HL-60/S4 treated with phorbol 12-myristate 13-acetate at 8.2 ng/mL for 4 days and 3 days (cell line): Measurements from ENCODE around the gene TMEM123.

Experiments used
- in situ Hi-C: fragments of 300-500 bp; cut with MboI; formaldehyde crosslinking; loops from 2 replicates; pipeline ENCODE4 v1.15.0; 2022; ENCODE audit warnings: low sequenced_read_pairs

TMEM123 gene

GRCh38 chr11:102452461-102453301, at the start of gene TMEM123:
TSS of gene TMEM123 (minus strand) at chr11:102452765. CDS start at chr11:102452623, 142 bp downstream.
- in situ Hi-C loops: no loop called here

GRCh38 chr11:102500829-102501228, 48.3 kb upstream of the TMEM123 start:
- in situ Hi-C loops: no loop called here

DNA sequence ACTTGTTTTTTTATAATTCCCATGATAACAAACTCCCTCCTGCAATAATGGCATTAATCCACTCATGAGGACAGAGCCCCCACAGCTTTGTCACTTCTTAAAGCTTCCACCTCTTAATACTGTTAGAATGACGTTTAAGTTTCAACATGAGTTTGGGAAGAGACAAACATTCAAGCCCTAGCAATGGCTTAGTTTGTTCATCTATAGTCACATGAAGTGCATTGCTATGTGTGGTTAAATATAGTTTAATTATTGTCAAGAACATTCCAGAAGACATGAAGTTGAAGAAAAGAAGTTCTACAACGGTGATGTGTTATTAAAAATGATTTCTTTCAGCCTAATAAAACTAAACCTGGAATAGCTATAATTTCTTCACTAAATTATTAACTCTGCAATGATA, 47.4 kb upstream of the TMEM123 start:
- in situ Hi-C loops: loop anchor here (25.0 kb wide), 1 partner anchor 113 kb away; no protein-coding TSS in a partner anchor

DNA sequence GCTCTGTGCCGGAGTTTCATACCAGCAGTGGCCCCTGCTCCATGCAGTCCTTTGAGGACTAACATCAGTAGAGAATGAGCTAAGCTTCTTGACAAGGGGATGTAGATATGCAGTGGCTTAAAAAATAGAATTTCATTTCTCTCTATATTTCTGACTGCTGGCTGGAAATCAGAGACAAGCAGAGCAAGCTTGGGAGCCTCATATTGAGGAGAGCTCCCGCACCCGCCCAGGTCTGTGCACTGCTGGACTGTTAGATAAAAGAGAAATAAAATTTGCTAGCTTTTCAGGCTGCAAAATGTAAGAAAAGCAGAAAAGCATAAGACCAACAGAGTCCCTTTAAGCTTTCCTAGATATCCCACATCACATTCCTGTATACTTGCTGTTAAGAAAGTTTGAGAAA, 46.6 kb upstream of the TMEM123 start:
- in situ Hi-C loops: loop anchor here (25.0 kb wide), 1 partner anchor 112 kb away; no protein-coding TSS in a partner anchor

- in situ Hi-C loops: loop anchor here (25.0 kb wide), 1 partner anchor 110 kb away; no protein-coding TSS in a partner anchor
These were observed 44.5 kb upstream of the TMEM123 start for GRCh38 chr11:102497061-102497460.

GRCh38 chr11:102495161-102496042, 42.8 kb upstream of the TMEM123 start:
- in situ Hi-C loops: loop anchor here (25.0 kb wide), 1 partner anchor 108 kb away; no protein-coding TSS in a partner anchor

- in situ Hi-C loops: loop anchor here (25.0 kb wide), 1 partner anchor 107 kb away; no protein-coding TSS in a partner anchor
These were observed 41.7 kb upstream of the TMEM123 start for GRCh38 chr11:102494216-102494615.

DNA sequence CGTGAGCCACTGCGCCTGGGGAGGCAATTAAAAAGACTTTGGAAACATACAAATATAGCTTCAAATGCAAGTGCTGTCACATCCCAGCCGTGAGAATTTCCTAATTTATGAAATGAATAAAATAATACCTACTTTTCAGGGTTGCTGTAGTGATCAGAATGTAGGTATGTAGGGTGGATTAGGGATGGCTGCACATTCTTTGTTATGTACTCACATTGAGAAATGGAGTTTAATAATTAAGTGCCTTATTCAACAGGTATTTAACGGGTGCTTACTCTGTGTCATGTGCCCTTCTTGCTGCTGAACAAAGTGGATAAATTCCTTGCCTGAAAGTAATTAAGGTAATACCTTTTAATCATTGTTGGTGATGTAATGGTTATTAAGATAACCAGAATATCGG, 41.0 kb upstream of the TMEM123 start:
- in situ Hi-C loops: loop anchor here (25.0 kb wide), 1 partner anchor 106 kb away; no protein-coding TSS in a partner anchor

- in situ Hi-C loops: loop anchor here (25.0 kb wide), 1 partner anchor 105 kb away; no protein-coding TSS in a partner anchor
These were observed 39.4 kb upstream of the TMEM123 start for GRCh38 chr11:102491969-102492368.

DNA sequence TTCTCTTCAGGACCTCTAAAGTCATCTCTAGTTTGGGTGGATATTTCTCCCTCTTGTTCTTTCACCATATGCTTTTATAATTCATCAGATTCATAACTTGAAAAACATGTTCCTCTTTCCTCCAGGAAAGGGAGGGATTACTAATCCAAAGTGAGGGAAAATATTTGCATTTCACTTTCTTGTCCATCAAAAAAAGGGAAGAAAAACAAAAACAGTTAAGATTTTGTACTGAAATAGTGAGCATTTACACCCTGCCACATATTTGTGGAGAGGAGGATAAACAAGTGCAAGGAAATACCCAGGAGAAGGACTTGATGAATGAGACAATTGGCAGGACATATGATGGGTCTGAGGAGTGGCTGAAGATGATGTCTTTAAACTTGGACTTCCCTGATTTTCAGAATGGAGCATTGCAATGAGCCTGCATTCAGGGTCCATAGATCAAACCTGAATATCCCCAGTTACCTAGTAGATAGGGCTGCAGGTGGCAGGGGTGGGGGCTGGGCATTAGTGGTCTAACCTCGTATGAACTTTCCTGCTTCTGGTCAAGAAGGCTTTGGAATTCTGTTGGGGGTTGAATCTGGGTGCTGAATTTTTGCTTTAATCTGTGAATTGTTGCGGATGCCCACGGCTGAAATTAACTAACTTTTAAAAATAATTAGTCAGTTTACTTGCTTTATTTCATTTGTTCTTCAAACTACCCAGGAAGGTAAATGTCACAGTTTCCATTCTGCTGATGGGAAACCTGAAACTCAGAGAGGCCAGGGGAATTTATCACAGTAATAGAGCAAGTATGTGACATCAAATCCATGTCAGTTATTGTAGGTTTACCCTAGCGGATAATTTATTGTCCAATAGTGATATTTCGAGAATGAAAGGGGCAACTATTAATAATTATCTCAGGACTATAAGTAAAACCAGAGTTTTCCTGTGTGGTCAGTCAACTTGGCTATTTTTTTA, 36.9 kb upstream of the TMEM123 start:
- in situ Hi-C loops: loop anchor here (25.0 kb wide), 1 partner anchor 102 kb away; no protein-coding TSS in a partner anchor

DNA sequence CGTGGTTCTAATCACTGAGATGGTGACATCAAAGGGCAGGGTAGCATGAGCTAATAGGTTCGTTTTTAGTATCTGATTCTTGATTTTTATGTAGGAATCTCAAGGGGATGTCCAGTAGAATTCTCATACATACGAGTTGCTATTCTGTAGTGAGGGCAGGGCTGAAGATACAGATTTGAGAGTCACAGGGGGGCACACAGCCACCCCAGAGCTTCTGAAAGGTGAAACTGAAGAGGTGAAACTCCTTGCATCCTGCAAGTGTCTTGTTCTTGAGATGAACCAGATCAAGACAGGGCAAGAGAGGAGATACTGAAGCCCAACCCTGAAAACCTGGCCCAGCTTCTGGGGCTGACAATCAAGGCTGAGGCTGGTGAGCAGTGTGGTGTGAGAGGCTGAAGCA, 35.6 kb upstream of the TMEM123 start:
- in situ Hi-C loops: loop anchor here (25.0 kb wide), 1 partner anchor 101 kb away; no protein-coding TSS in a partner anchor

DNA sequence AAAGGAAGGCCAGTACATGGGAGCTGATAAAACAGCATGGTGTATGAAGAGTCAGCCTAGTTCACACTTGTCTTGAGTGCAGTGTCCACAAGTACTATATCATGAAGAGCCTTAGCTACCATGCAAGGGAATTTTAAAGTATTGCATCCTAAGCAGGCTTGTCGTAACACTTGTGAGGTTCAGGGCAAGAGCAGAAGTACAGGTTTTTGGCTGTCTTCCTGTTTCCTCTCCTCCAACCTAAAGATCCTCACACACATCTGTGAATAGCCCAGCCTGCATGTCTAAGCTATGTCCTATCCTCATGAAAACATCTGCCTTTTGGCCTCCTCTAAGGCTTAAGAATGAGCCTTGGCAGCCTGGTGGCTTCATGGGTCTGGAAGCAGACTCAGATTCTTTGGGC, 34.6 kb upstream of the TMEM123 start:
- in situ Hi-C loops: loop anchor here (25.0 kb wide), 1 partner anchor 100 kb away; no protein-coding TSS in a partner anchor

GRCh38 chr11:102486584-102486983, 34.0 kb upstream of the TMEM123 start:
- in situ Hi-C loops: loop anchor here (25.0 kb wide), 1 partner anchor 99 kb away; no protein-coding TSS in a partner anchor

- in situ Hi-C loops: loop anchor here (25.0 kb wide), 1 partner anchor 98 kb away; no protein-coding TSS in a partner anchor
These were observed 32.6 kb upstream of the TMEM123 start for GRCh38 chr11:102485095-102485722.

DNA sequence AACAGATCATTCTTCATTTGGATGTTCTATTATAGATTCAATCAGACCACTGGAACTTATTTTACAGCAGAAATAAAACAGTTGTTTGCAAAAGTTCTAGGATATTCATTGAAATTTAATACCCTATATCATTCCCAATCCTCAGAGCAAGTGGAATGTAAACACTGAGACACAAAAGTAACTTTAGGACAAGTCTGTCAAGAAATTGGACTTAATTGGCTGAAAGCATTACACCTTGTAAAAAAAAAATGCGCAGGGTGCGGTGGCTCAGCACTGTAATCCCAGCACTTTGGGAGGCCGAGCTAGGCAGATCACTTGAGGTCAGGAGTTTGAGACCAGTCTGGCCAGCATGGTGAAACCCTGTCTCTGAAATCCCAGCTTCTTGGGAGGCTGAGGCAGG, 29.9 kb upstream of the TMEM123 start:
- in situ Hi-C loops: loop anchor here (25.0 kb wide), 1 partner anchor 95 kb away; no protein-coding TSS in a partner anchor

- in situ Hi-C loops: loop anchor here (25.0 kb wide), 1 partner anchor 92 kb away; no protein-coding TSS in a partner anchor
These were observed 27.2 kb upstream of the TMEM123 start for GRCh38 chr11:102479733-102480132.

DNA sequence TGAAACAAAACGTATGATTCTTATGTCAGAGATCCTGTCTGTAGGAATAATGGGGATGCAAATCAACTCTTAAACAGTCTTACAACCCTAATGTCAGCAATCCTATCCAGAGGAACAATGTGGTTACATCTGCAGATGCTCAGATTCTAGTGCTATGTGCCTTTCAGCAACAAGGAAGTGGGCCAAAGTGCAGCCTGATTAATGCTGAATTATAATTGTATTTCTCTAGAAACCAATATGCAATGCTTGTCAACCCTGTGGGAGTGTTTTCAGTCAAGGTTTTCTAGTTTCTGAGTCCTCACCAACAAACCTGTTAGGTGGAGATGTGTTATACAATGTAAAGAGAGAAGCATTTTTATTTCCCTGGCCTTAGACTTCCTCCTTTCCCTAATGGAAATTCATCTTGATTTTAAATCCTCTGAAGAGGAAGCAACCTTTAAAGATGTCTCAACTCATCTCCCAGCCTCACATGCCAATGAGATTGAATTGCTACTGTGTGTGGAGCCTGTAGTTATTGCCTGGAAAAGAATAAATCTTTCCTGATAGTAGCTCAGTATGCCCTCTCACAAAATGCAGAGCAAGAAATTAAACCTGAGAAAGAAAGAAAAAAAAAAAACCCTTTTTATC, 26.2 kb upstream of the TMEM123 start:
- in situ Hi-C loops: loop anchor here (25.0 kb wide), 1 partner anchor 91 kb away; no protein-coding TSS in a partner anchor

GRCh38 chr11:102476812-102477211, 24.2 kb upstream of the TMEM123 start:
- in situ Hi-C loops: loop anchor here (25.0 kb wide), 1 partner anchor 90 kb away; no protein-coding TSS in a partner anchor
